ENCODE measurements around the gene NAXD.

GRCh38 chr13:110605132-110605531 lies 10.2 kb upstream of the NAXD start:
- TF ChIP-seq CTCF (IDR thresholded peaks at IDR 0.05): no peak
- TF ChIP-seq POLR2AphosphoS5 (IDR thresholded peaks at IDR 0.05): no peak
- TF ChIP-seq EP300 (IDR thresholded peaks at IDR 0.05): no peak
- no peak for TF ChIP-seq POLR2A (IDR thresholded peaks at IDR 0.05)

Data from gastroesophageal sphincter (tissue), 3 donors.